Activated CD8-positive, alpha-beta memory T cell treated with anti-CD3 and anti-CD28 coated beads, Interleukin-2, amount 50 U/mL, for 1 hour (primary cell): Measurements from ENCODE around the gene ANKRD42.

ENCODE experiments used
- DNase-seq: peaks from one replicate; pipeline ENCODE4 v3.0.0-alpha.2; 2020; ENCODE audit errors: extremely low read depth

The ANKRD42 gene

GRCh38 chr11:83193315-83194280 lies at the start of gene ANKRD42:
Gene ANKRD42, plus strand, starts transcription at chr11:83193712. Its CDS starts 959 bp downstream, at chr11:83194671.
- peak; percentile 62 for DNase-seq

- no peak for DNase-seq
Measured at GRCh38 chr11:83147895-83148294, 45.6 kb upstream of the ANKRD42 start.

GRCh38 chr11:83150450-83150849 lies 43.1 kb upstream of the ANKRD42 start:
- no peak for DNase-seq

- DNase-seq: no peak
Measured at GRCh38 chr11:83151274-83151977, 42.1 kb upstream of the ANKRD42 start.

- DNase-seq: no peak
Measured at GRCh38 chr11:83152264-83152663, 41.2 kb upstream of the ANKRD42 start.

GRCh38 chr11:83153764-83154163 lies 39.7 kb upstream of the ANKRD42 start:
- DNase-seq: no peak

- peak; percentile 98 for DNase-seq
Measured at GRCh38 chr11:83156144-83156995, 37.1 kb upstream of the ANKRD42 start.

GRCh38 chr11:83156996-83157593 lies 36.4 kb upstream of the ANKRD42 start, which contains the start of gene PCF11:
Gene PCF11, plus strand, starts transcription at chr11:83157131. Its CDS starts 309 bp downstream, at chr11:83157440.
- DNase-seq: no peak

GRCh38 chr11:83157594-83158356 lies 35.7 kb upstream of the ANKRD42 start:
- no peak for DNase-seq

GRCh38 chr11:83158357-83158786 lies 35.1 kb upstream of the ANKRD42 start:
- DNase-seq: no peak

GRCh38 chr11:83158965-83159901 lies 34.3 kb upstream of the ANKRD42 start:
- no peak for DNase-seq

GRCh38 chr11:83159902-83160865 lies 33.3 kb upstream of the ANKRD42 start:
- DNase-seq: no peak

GRCh38 chr11:83161610-83162199 lies 31.8 kb upstream of the ANKRD42 start:
- DNase-seq: no peak

GRCh38 chr11:83162377-83162776 lies 31.1 kb upstream of the ANKRD42 start:
- DNase-seq: no peak

GRCh38 chr11:83166193-83166866 lies 27.2 kb upstream of the ANKRD42 start:
- no peak for DNase-seq

GRCh38 chr11:83168756-83169155 lies 24.8 kb upstream of the ANKRD42 start:
- DNase-seq: no peak

- DNase-seq: no peak
Measured at GRCh38 chr11:83170865-83171264, 22.6 kb upstream of the ANKRD42 start.
